Mammary epithelial cell (primary cell): Measurements from ENCODE around the gene TTC28.

Source experiments
- CTCF ChIP-seq, 2 donors: IDR thresholded peaks in 1 of 2; conservative IDR thresholded peaks in 1 of 2; 2 replicates each; pipeline ENCODE4 v1.5.1; 2011 to 2012; ENCODE audit warnings: inconsistent platforms in 2 of 2, low read length in 2 of 2, mild to moderate bottlenecking in 2 of 2, control low read depth in 1 of 2, low read depth in 1 of 2; ENCODE audit not compliant: insufficient read depth in 1 of 2; ENCODE audit errors: extremely low read depth in 1 of 2
- EZH2 ChIP-seq: IDR thresholded peaks from 2 replicates; pipeline ENCODE4 v1.6.1; 2012; ENCODE audit warnings: low read length, inconsistent platforms, borderline replicate concordance

DNA sequence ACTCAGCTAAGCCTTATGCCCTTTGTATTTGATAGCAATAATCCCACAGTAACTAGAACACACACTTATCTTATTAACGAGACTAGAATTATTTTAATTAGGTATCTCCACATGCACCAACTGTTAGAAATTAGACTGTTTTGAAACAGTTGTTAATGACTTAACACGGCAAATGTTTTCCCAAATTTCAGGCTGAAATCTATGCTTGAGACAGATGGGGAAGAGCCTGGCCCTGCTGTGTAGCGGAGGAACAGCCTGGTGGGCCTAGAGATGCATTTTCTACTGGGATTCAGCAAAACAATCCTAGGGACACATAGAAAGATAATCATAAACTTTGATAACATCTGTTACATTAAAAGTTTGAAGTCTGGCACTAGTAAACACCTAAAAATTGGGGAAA lies 273.4 kb downstream of the TTC28 start:
- no peak for TF ChIP-seq CTCF (conservative IDR thresholded peaks at IDR 0.05 in 1 of 2, IDR thresholded peaks at IDR 0.05 in 1 of 2; ENCODE audit: extremely low read depth in 1 of 2, insufficient read depth in 1 of 2, low read depth in 1 of 2, low read length in 2 of 2)
- TF ChIP-seq EZH2, result no peak
